Chondrocyte (in vitro differentiated cells): ENCODE data around the gene AMBN. TPM values are rescaled to one million over a fixed set of nuclear protein-coding genes. Genes with fewer than 3 reads are reported as not detected.

Experiments
- DNase-seq: peaks from one replicate; pipeline ENCODE4 v3.0.0; 2021; ENCODE audit warnings: mixed read lengths, low spot score
- H3K27ac Mint-ChIP-seq: one replicate; pipeline ENCODE4 v1.8.0; 2021; ENCODE audit warnings: mild to moderate bottlenecking, moderate library complexity, mixed read lengths; ENCODE audit not compliant: unreplicated experiment
- H3K27me3 Mint-ChIP-seq: 2 replicates; pipeline ENCODE4 v1.8.0; 2021; ENCODE audit warnings: low read depth, mixed read lengths
- H3K36me3 Mint-ChIP-seq: 2 replicates; pipeline ENCODE4 v1.8.0; 2021; ENCODE audit warnings: low read depth, mixed read lengths
- H3K4me1 Mint-ChIP-seq: 2 replicates; pipeline ENCODE4 v1.8.0; 2021; ENCODE audit warnings: low read depth, mild to moderate bottlenecking, mixed read lengths
- H3K4me3 Mint-ChIP-seq: one replicate; pipeline ENCODE4 v1.8.0; 2021; ENCODE audit warnings: mild to moderate bottlenecking, moderate library complexity, mixed read lengths; ENCODE audit not compliant: unreplicated experiment
- H3K9me3 Mint-ChIP-seq: 2 replicates; pipeline ENCODE4 v1.8.0; 2021; ENCODE audit warnings: low read depth, mixed read lengths
- total RNA-seq: library from RNA; stranded (reverse); gene quantifications from 3 replicates; pipeline ENCODE4 v1.2.1, GENCODE V29; 2021
- TF ChIP-seq, protein P1 (sequence below): fragments of 200-600 bp; sonication (generic); IDR thresholded peaks from 2 replicates; pipeline ENCODE4 v1.5.0; 2021; ENCODE audit warnings: antibody characterized with exemption, mild to moderate bottlenecking, moderate library complexity

AMBN gene
- total RNA-seq, 1 donor from 2014 or later: not detected

DNA sequence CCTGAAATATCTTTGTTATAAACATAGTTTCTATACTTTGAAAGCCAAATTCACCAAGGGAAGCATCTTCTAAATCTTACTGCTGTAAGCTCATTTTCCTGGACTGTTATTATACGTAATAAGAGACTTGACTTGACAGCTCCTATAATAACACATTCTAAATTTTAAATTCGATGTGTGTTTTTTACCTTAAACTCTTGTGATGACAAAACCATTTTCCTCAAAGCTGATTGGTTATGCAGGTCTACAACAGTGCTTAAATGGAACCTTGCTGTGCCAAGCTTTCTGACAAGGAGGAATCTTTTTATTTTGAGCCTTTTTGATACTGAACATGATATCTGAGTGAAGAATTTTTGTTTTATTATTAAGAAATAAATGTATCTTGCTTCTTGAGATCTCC, 36.4 kb downstream of the AMBN start, which contains the start of gene ENAM:
Gene ENAM, plus strand, starts transcription at position 301 of the 400 bp plus-strand sequence. CDS start 757 bp downstream, outside the sequence.
- Mint-ChIP-seq H3K27ac (no peak within 1 kb of the TSS), H3K4me3 (no peak within 1 kb of the TSS)

GRCh38 chr4:70629469-70630090, 37.5 kb downstream of the AMBN start:
- Mint-ChIP-seq H3K27me3 (no peaks in the 10 kb centered on the region), H3K36me3 (no peaks in the 10 kb centered on the region), H3K9me3 (no peaks in the 10 kb centered on the region), H3K27ac (no peak overlapping the region), H3K4me3 (no peak overlapping the region), H3K4me1 (peaks cover 20% of the 10 kb centered on the region)
- TF ChIP-seq, protein P1, sequence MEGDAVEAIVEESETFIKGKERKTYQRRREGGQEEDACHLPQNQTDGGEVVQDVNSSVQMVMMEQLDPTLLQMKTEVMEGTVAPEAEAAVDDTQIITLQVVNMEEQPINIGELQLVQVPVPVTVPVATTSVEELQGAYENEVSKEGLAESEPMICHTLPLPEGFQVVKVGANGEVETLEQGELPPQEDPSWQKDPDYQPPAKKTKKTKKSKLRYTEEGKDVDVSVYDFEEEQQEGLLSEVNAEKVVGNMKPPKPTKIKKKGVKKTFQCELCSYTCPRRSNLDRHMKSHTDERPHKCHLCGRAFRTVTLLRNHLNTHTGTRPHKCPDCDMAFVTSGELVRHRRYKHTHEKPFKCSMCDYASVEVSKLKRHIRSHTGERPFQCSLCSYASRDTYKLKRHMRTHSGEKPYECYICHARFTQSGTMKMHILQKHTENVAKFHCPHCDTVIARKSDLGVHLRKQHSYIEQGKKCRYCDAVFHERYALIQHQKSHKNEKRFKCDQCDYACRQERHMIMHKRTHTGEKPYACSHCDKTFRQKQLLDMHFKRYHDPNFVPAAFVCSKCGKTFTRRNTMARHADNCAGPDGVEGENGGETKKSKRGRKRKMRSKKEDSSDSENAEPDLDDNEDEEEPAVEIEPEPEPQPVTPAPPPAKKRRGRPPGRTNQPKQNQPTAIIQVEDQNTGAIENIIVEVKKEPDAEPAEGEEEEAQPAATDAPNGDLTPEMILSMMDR: no peak
- no peak for DNase-seq

More for the DNA sequence above, 36.4 kb downstream of the AMBN start, which contains the start of gene ENAM:
- DNase-seq: no peak
- Mint-ChIP-seq H3K4me1 (peaks cover 20% of the 10 kb centered on the region), H3K9me3 (no peaks in the 10 kb centered on the region), H3K36me3 (no peaks in the 10 kb centered on the region), H3K27me3 (no peaks in the 10 kb centered on the region)
- TF ChIP-seq, protein P1: no peak

- DNase-seq: no peak
- Mint-ChIP-seq H3K9me3 (no peaks in the 10 kb centered on the region), H3K27me3 (no peaks in the 10 kb centered on the region)
These were observed 38.1 kb downstream of the AMBN start for GRCh38 chr4:70630162-70630561.

DNA sequence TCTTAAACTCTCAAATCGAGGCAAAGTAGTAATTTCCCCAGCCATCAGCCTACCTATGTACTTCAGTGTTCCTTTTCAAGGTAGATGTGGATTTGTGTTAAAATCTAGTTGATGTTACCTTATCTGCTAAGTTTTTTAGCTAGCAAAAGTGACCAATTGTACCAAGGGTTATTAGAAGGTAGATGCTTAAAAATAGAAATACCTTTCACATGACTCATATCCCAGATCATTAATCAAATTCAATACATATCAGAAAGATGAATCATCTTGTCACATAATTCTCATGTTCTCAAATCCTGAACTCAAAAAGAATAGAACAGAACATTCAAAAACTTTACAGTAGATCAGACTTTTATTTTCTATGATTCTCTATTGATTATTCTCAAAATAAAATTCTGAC, 40.0 kb downstream of the AMBN start:
- Mint-ChIP-seq H3K27me3 (no peaks in the 10 kb centered on the region), H3K4me3 (no peak overlapping the region), H3K4me1 (peaks cover 20% of the 10 kb centered on the region), H3K27ac (no peak overlapping the region), H3K9me3 (no peaks in the 10 kb centered on the region), H3K36me3 (no peaks in the 10 kb centered on the region)
- no peak for DNase-seq
- TF ChIP-seq, protein P1: no peak

More at GRCh38 chr4:70630162-70630561, 38.1 kb downstream of the AMBN start:
- Mint-ChIP-seq H3K4me1 (peaks cover 20% of the 10 kb centered on the region), H3K36me3 (no peaks in the 10 kb centered on the region), H3K4me3 (no peak overlapping the region), H3K27ac (no peak overlapping the region)
- TF ChIP-seq, protein P1: no peak

- Mint-ChIP-seq H3K27me3 (no peaks in the 10 kb centered on the region), H3K4me1 (peaks cover 23% of the 10 kb centered on the region), H3K4me3 (no peak overlapping the region), H3K9me3 (no peaks in the 10 kb centered on the region), H3K27ac (no peak overlapping the region), H3K36me3 (no peaks in the 10 kb centered on the region)
- no peak for DNase-seq
- TF ChIP-seq, protein P1: no peak
These were observed 42.4 kb downstream of the AMBN start for GRCh38 chr4:70634482-70634881.
